ENCODE data around the gene LARP6. TPM values are rescaled to one million over a fixed set of nuclear protein-coding genes. Genes with fewer than 3 reads are reported as not detected.

Gene LARP6
- total and polyA plus RNA-seq, 2 of the 4 experiments (the other 2 are of a cell fraction) = 36.4 to 135 TPM

Other genes starting within 250 kb of the LARP6 start
- gene UACA, start 90.6 kb downstream of the LARP6 start, total RNA-seq (2012; rRNA removed) = 505 and 507 TPM in 2 replicates
- gene UACA, start 90.6 kb downstream of the LARP6 start, polyA plus RNA-seq (2012; rRNA removed) = 127 and 156 TPM in 2 replicates
- 2.3 and 3.6 TPM in 2 replicates for gene THAP10, start 38.3 kb upstream of the LARP6 start, total RNA-seq (2012; rRNA removed)
- gene THAP10, start 38.3 kb upstream of the LARP6 start, polyA plus RNA-seq (2012; rRNA removed) = 2.8 and 3.0 TPM in 2 replicates
- gene LRRC49, start 38.7 kb upstream of the LARP6 start, total RNA-seq (2012; rRNA removed) = 16.8 and 19.2 TPM in 2 replicates
- 7.2 and 8.6 TPM in 2 replicates for gene LRRC49, start 38.7 kb upstream of the LARP6 start, polyA plus RNA-seq (2012; rRNA removed)

Measured in IMR-90 (cell line).